Measurements from ENCODE around the gene IFI27L1.

- TF ChIP-seq CTCF (IDR thresholded peaks at IDR 0.05): peak; percentile 52 to 58 (median 53)
- TF ChIP-seq POLR2A (IDR thresholded peaks at IDR 0.05): no peak
Observed at GRCh38 chr14:94132285-94132887, 51.3 kb downstream of the IFI27L1 start.

Data from breast epithelium (tissue), 3 donors.